NCI-H128 (cell line): ENCODE data around the gene RGPD5.
"Not testable (repeated sequence)": the region's sequence is repeated elsewhere in the genome, so short reads cannot be mapped to it uniquely, and the experiment has no call there.

ENCODE experiments used
- DNase-seq: peaks from one replicate; lab custom pipeline; 2025; ENCODE audit not compliant: unreplicated experiment; lab: John Stamatoyannopoulos, UW

RGPD5 gene

DNA sequence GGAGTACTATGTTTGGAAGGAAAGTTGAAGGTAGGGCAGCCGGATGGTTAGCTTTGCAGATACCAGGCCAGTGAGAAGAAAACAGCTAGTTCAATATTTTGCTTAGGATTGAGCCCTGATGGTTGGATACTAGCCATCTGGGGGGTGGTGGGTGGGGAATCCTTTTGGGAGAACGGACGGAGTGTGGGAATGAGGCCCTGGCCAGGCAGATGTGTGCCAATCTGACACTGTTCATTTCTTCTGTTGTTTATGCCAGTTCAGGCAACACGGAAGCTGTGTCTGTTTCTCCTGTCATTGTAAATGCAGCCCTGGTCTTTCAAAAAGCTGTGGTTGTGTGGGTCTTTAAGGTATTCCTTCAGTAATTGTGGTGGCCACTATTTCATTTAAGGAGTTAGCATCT lies 96.9 kb downstream of the RGPD5 start:
- DNase-seq, result not testable (repeated sequence)

DNA sequence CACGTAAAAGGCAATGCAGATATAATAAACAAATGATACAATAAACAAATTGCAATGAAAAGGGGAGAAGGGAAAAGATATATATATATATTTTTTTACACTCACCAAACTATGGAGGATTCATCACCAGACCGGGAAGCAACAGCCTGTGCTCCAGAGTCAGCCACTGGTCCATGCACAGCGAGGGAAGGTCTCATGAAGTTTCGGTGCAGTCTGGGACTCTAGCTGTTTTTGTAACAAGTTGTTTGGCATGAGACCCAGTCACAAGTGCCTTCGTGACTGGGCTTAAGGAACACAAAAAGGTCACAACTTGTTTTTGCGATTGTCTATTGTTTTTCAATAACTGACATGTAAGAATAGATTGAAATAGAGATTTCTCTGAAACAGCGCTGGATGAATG lies 99.6 kb downstream of the RGPD5 start:
- not testable (repeated sequence) for DNase-seq

GRCh38 chr2:109894141-109894540 lies 100.0 kb downstream of the RGPD5 start:
- DNase-seq, result not testable (repeated sequence)

GRCh38 chr2:109895090-109895869 lies 101.2 kb downstream of the RGPD5 start:
- not testable (repeated sequence) for DNase-seq

DNA sequence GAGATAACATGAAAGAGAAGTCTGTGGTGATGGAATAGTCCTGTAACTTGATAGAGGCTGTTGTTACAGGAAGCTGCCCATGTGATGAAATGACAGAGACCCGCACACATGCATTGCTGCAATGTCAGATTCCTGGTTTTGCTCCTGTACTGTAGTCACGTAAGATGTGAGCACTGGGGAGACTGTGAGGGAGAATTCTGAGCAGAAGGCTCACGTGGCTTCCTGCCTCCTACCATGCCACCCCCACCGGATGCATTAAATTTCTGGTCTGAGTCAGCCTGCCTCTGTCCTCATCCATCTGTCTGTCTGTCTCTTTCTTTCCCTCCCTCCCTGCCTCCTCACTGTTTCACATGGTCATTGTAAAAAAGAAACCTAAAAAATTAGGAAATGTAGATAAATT lies 102.1 kb downstream of the RGPD5 start:
- not testable (repeated sequence) for DNase-seq

- not testable (repeated sequence) for DNase-seq
Measured at GRCh38 chr2:109897769-109898461, 103.8 kb downstream of the RGPD5 start.

- DNase-seq, result not testable (repeated sequence)
Measured at GRCh38 chr2:109898462-109899336, 104.6 kb downstream of the RGPD5 start, which contains the start of gene LIMS3. Gene LIMS3 (plus strand): TSS chr2:109898688. CDS start chr2:109898729, 41 bp downstream.

- not testable (repeated sequence) for DNase-seq
Measured at GRCh38 chr2:109905796-109906195, 111.7 kb downstream of the RGPD5 start.
